GM19455 (cell line): ENCODE results near the gene PARPBP.
"Not testable (repeated sequence)": the region's sequence is repeated elsewhere in the genome, so short reads cannot be mapped to it uniquely, and the experiment has no call there.

ENCODE experiments used
- ATAC-seq: cut with Tn5 transposase; IDR thresholded peaks from one replicate; pipeline ENCODE4 v1.9.1; 2021; ENCODE audit not compliant: unreplicated experiment

PARPBP gene, protein sequence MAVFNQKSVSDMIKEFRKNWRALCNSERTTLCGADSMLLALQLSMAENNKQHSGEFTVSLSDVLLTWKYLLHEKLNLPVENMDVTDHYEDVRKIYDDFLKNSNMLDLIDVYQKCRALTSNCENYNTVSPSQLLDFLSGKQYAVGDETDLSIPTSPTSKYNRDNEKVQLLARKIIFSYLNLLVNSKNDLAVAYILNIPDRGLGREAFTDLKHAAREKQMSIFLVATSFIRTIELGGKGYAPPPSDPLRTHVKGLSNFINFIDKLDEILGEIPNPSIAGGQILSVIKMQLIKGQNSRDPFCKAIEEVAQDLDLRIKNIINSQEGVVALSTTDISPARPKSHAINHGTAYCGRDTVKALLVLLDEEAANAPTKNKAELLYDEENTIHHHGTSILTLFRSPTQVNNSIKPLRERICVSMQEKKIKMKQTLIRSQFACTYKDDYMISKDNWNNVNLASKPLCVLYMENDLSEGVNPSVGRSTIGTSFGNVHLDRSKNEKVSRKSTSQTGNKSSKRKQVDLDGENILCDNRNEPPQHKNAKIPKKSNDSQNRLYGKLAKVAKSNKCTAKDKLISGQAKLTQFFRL

DNA sequence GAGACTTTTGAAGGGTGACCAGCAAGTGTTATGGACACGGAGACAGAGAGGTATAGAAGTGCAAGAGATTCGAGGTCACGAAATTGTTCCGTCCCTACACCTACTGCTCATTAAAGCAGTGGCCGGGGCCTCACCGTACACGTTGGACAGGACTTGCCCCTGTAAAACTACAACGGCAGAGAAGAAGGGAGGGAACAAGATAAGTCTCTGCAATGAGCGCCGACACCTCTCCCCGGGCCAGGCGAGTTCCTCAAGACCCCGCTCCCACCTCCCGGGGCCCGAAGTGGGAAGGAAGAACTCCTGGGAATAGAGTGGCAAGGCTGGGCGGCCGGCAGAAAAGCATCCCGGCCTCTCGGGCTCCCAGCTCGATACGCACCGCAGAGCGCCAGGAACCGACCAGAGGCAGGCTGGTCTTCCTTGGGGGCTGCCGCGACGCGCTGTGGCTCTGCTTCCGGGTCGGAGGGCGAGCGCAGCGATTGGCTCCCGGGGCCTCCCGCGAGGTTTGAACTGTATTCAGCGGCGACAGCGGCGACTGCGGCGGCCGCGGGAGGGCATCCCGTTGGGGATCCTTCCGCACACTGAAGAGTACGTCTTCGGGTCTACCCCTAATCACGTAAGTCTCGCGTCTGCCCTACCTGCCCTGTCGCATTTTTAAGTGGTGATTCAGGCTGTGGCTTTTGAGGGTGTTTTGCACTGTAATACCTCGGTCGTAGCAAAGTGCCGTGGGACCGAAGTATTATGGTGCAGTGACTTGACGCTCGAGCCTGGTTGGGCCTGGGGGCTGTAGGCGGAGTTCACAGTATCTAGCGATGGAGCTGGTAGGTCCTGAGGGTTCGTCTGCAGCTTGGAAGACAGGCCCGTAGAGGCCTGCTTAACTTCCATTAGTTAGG lies at the start of gene PARPBP, which contains the start of gene NUP37:
TSS of gene PARPBP (plus strand) at position 510 of the 890 bp plus-strand sequence. CDS start 3,706 bp downstream, outside the sequence.
TSS of gene NUP37 (minus strand) at position 441 of the 890 bp plus-strand sequence. CDS start 1,596 bp downstream, outside the sequence.
- peak; percentile 97 for ATAC-seq

DNA sequence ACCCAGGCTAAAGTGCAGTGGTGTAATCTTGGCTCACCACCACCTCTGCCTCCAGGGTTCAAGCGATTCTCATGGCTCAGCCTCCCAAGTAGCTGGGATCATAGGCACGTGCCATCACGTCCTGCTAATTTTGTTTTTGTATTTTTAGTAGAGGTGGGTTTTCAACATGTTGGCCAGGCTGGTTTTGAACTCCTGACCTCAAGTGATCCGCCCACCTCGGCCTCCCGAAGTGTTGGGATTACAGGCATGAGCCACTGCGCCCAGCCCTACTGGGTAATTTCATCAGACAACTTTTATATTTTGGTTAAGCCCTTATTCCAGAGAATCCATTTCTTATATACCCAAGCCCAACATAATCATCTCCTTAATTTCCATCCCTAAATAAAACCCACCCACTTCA lies 47.9 kb upstream of the PARPBP start:
- not testable (repeated sequence) for ATAC-seq

DNA sequence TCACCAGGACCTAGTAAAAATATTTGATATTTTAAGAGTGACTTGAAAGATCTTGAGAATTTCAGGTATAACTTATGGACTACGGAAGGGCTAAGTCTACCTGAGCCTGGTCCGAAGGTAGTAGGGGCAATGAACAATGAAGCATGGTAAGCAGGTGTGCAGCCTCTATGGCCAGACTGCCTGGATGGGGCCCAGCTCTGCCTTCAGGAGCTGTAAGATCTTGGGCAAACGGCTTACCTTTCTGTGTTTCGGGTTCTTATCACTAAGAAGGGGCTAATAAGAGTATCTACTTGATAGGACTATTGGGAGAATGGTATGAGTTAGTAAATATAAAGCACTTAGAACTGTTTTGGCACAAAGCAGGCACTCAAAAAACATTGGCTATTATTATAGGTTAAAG lies 39.1 kb upstream of the PARPBP start:
- no peak for ATAC-seq

DNA sequence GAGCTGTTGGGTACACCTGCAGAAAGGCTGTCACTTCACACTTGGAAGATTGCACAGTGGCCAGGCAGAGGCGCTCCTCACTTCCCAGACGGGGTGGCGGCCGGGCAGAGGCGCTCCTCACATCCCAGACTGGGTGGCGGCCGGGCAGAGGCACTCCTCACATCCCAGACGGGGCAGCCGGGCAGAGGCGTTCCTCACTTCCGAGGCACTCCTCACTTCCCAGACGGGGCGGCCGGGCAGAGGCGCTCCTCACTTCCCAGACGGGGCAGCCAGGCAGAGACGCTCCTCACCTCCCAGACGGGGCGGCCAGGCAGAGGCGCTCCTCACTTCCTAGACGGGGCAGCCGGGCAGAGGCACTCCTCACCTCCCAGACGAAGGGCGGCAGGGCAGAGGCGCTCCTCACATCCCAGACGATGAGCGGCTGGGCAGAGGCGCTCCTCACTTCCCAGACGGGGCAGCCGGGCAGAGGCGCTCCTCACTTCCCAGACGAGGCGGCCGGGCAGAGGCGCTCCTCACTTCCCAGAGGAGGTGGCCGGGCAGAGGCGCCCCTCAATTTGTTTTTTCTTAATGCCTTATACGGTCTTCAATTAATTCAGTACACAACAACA lies 30.7 kb upstream of the PARPBP start:
- not testable (repeated sequence) for ATAC-seq

DNA sequence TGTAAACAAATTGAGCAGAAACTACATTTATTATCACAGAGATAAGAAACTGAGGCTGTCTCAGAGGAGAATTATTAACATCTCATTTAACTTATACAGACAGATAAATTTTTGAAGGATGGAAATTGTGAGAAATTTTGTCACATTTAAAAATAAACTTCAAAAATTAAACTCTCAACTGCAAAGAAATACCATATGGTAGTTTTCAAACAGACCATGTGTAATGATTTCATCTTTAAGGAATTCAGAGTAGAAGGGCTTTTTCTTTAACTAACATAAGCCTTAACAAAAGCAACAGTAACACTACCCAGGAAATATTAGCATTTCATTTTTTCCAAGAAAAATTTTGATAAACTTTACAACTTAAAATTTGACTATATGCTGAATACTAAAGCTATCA lies 26.7 kb upstream of the PARPBP start:
- no peak for ATAC-seq

DNA sequence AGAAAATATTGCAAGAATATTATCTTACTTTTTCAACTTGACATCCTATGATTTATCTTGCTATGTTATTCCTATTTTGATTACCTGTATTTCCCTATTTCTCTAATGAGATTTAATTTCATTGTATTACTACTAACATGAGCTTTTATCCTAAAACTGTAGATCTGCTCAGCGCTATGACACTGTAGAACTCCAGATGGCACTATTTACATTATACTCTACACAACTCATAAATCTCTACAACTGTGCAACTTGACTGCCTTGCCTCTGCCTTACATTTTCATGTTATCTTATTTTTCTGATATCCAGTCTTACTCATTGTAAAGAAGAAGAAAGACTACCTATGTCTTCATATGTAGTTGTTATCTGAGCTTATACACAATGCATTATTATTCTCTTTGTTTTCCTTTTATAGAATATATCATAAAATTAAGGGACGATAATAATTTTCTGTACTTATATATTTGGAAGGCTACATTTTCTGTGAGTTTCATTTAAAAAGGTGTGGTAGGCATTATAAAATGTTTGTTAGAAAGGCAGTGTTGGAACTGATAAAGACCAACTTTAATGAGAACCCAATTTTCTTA lies 24.2 kb upstream of the PARPBP start:
- no peak for ATAC-seq

DNA sequence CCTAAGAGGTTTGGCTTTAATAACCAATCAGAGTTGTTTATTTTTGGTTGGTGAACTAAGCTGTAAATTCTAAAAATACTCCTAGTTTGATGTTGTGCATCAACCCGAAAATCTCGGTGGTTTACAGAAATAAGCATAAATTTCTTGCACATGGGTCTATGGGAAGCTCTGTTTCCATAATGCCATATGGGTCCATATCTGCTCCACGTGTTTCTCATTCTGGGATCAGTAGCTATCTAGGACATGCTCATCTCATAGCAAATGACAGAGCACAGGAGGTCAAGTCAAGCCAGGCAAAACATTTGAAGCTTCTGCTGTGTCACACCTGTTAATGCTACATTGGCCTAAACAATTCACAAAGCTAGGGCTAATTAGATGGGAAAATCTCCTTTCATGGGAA lies 23.1 kb upstream of the PARPBP start:
- no peak for ATAC-seq

DNA sequence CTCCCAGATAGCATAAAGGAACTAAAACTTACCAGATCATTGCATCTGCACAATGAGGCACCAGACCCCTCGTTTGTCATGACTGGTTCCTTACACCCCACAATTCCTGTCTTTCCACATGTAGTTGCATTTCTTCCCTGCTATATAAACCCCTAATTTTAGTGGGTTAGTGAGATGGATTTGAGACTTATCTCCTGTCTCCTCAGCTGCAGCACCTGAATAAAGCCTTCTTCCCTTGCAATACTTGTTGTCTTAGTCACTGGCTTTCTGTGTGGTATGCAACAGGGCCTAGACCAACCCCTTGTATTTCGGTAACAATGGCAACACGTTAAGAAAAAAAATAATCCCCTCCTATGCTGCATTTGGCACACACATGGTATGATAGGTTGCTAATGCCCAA lies 13.1 kb upstream of the PARPBP start:
- ATAC-seq, result no peak

DNA sequence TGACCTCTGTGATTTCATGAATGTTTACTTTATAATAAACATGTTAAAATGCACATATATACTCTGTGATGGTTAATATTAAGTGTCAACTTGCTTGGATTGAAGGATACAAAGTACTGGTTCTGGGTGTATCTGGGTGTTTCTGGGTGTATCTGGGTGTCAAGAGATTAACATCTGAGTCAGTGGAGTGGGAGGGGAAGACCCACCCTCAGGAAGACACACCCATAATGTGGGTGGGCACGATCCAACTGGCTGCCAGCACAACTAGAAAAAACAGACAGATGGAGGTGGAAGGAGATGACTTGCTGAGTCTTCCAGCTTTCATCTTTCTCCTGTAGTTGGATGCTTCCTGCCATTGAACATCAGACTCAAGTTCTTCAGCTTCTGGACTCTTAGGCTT lies 12.0 kb upstream of the PARPBP start:
- no peak for ATAC-seq

DNA sequence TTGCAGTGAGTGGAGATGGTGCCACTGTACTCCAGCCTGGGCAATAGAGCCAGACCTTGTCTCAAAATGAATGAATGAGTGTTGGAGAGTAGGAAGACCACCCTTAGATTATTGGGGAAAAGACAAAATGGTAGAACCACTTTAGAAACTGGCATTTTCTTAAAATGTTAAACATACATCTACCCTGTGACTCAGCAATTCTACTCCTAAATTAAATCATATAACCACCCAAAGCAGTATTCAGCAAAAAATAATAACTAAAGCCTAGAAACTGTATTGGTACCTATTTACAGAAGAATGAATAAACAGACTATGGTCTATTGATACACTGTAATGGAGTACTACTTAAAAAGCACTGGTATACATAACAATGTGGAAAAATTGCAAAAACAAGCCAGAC lies 9.2 kb upstream of the PARPBP start:
- ATAC-seq, result no peak

DNA sequence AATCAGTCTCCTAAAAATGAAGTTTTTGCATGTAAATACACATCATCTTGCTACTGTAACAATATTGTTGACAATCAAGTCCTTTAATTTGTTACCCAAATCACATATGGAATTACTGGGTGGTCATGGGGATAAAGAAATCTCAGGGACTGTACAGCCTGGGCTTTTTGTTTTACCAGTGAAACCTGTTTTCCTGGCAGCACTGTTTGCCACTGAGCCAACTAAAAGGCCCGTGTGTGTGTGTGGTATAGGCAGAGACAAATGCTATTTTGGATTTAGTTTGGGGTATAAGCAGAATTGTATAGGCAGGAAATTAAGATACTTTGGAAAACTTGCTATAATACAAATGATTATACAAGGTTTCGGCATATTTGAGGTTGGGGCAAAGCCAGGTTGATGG lies 5.8 kb upstream of the PARPBP start:
- ATAC-seq, result no peak

DNA sequence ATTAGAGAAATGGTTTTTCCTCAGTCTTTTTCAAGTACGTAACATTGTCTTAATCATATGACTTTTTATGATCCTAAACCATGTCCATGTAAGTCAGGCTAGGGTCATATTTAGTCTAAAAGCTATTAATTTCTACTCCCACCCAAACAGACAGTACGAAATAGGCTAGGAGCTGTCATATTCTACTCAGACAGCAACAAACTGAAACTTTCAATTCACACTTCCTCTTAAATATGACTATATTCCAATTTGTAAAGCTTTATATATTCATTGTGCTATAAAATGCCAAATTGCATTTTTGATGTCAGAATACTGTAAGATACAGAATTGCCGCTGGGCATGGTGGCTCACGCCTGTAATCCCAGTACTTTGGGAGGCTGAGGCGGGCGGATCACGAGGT lies 3.6 kb upstream of the PARPBP start:
- ATAC-seq, result no peak

DNA sequence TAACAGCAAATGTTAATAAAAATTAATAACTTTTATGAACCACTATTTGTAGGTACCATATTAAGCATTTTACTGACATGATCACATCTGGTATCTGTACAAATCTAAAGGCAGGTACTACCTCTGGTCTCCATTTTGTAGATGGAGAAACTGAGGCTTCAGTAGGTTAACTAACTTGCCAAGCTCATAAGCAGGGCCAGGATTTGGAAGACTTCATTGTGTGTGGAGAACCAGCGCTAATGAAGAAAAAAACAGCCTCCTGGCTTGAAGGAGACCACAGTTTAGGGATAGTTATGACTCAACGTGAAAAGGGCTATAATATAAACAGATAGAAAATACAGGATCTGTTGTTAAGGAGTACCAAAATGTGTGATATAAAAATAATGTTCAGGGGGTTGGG lies 1.1 kb upstream of the PARPBP start:
- ATAC-seq, result no peak

DNA sequence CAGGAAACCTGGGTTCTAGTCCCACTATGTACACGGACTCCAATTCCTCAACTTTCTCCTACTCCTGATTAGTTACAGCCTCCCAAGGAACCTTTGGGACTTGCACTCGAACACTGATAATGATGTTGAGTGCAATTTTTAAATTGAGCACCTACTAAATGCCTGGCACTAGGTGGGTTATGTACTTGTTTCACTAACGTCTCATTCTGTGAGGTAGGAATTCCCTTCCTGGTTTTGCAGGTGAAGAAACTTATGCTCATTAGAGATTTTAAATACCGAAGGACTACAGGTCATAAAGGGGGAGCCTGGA lies 536 bp downstream of the PARPBP start:
- peak; percentile 0 for ATAC-seq

DNA sequence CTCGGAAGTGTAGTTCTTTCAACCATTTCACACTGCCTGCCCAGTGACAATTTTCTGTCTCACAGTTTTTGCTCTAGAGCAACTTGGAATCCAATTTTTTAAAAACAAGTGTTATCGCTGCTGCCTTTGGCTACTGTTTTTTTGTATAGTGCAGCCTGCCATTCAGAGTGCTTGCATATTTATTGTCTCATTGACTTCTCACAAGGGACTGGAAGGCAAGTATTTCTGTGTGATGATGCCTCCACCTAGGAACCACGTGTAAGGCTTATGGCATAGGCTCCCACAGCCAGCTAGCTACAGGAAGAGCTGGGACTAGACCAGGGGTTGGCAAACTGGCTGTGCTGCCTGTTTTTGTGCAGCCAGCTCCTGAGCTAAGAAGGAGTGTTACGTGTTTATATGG lies 903 bp downstream of the PARPBP start:
- no peak for ATAC-seq

DNA sequence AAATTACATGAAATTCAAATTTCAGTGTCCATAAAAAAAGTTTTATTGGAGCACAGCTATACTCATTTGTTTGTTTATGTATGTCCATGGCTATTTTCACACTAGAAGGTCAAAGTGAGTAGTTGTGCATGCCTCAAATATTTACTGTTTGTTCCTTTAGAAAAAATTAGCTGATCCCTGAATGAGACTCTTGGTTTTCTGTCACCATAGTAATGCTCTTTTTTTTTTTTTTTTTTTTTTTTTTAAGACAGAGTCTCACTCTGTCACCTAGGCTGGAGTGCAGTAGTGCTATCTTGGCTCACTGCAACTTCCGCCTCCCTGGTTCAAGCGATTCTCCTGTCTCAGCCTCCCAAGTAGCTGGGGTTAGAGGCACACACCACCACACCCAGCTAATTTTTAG lies 1.3 kb downstream of the PARPBP start:
- not testable (repeated sequence) for ATAC-seq

DNA sequence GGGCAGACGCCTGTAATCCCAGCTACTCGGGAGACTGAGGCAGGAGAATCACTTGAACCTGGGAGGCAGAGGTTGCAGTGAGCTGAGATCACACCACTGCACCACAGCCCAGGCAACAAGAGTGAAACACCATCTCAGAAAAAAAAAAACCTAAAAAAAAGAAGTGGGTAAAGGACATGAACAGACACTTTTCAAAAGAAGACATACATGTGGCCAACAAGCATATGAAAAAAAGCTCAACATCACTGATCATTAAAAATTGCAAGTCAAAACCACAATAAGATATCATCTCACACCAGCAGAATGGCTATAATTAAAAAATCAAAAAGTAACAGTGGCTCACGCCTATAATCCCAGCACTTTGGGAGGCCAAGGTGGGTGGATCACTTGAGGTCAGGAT lies 10.7 kb downstream of the PARPBP start:
- ATAC-seq, result not testable (repeated sequence)

DNA sequence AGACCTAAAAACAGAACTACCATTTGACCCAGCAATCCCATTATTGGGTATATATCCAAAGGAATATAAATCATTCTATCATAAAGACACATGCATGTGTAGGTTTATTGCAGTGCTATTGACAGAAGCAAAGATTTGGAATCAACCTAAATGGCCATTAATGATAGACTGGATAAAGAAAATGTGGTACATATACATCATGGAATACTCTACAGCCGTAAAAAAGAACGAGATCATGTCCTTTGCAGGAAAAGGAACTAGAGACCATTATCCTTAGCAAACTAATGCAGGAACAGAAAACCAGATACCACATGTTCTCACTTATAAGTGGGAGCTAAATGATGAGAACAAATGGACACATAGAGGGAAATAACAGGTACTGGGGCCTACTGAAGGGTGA lies 11.5 kb downstream of the PARPBP start:
- not testable (repeated sequence) for ATAC-seq

DNA sequence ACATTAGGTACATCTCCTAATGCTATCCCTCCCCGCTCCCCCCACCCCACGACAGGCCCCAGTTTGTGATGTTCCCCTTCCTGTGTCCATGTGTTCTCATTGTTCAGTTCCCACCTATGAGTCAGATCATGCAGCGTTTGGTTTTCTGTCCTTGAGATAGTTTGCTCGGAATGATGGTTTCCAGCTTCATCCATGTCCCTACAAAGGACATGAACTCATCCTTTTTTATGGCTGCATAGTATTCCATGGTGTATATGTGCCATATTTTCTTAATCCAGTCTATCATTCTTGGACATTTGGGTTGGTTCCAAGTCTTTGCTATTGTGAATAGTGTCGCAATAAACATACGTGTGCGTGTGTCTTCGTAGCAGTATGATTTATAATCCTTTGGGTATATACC lies 17.6 kb downstream of the PARPBP start:
- ATAC-seq, result not testable (repeated sequence)

DNA sequence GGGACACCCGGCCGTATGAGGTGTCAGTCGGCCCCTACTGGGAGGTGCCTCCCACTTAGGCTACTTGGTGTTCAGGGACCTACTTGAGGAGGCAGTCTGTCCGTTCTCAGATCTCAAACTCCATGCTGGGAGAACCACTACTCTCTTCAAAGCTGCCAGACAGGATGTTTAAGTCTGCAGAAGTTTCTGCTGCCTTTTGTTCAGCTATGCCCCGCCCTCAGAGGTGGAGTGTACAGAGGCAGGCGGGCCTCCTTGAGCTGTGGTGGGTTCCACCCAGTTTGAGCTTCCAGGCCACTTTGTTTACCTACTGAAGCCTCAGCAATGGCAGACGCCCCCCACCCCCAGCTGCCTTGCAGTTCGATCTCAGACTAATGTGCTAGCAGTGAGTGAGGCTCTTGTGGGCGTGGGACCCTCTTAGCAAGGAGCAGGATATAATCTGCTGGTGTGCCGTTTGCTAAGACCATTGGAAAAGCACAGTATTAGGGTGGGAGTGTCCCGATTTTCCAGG lies 22.9 kb downstream of the PARPBP start:
- not testable (repeated sequence) for ATAC-seq

DNA sequence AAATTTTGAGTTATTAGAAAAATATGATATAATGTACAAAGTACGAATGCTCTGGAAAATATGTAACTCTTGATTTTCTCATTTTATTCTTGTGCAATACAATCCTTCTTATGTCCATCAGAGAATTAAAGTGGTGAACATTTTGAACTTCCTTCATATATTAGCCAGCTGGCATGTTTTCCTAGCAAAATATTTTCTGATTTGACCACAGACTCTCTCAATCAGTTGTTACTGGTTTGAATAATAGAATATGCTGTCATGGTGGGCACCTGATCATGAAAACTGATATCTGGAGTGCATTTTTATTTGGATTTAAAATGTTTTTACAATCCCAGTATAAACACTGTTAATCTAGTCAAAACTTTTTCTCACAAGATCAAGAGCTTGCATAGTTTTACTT lies 24.2 kb downstream of the PARPBP start:
- ATAC-seq, result no peak
